ENCODE data around the gene C6orf47. TPM values are rescaled to one million over a fixed set of nuclear protein-coding genes. Genes with fewer than 3 reads are reported as not detected.

Gene C6orf47
- total and polyA plus RNA-seq, 7 donors, result 22.2 to 32.6 (median 25.0) TPM

GRCh38 chr6:31631681-31632278 is 28.8 kb downstream of the C6orf47 start:
- H3K4me3 ChIP-seq, result no peak overlapping the region
- H3K9me3 ChIP-seq, result no peaks in the 10 kb centered on the region
- DNase-seq, result no peak
- peak overlapping the region in 2 of 4 donors; percentile 1 to 26 for H3K27ac ChIP-seq
- no peaks in the 10 kb centered on the region for H3K27me3 ChIP-seq
- intact Hi-C loops (cut with DNase I), result no loop called here
- H3K36me3 ChIP-seq, result peaks cover 67 to 100% (median 94%) of the 10 kb centered on the region in 4 donors
- TF ChIP-seq POLR2A (IDR thresholded peaks at IDR 0.05) (no peak), EP300 (IDR thresholded peaks at IDR 0.05) (no peak), CTCF (IDR thresholded peaks at IDR 0.05) (no peak), POLR2AphosphoS5 (IDR thresholded peaks at IDR 0.05) (no peak)
- no peaks in the 10 kb centered on the region for H3K4me1 ChIP-seq
- WGBS, 2 donors, result 90 to 93% methylated on average over 32 of the region's 32 CpGs

- 89 to 90% methylated on average over 16 of the region's 16 CpGs for WGBS, 2 donors
- H3K36me3 ChIP-seq, result peaks cover 61 to 100% (median 94%) of the 10 kb centered on the region in 4 donors
- intact Hi-C loops (cut with DNase I), result no loop called here
Observed at GRCh38 chr6:31631209-31631608, 29.4 kb downstream of the C6orf47 start.

GRCh38 chr6:31630177-31630934 is 30.2 kb downstream of the C6orf47 start:
- 90 to 95% methylated on average over 25 of the region's 25 CpGs for WGBS, 2 donors
- Histone ChIP-seq H3K27me3 (no peaks in the 10 kb centered on the region), H3K9me3 (no peaks in the 10 kb centered on the region), H3K27ac (no peak overlapping the region), H3K4me3 (no peak overlapping the region), H3K4me1 (no peaks in the 10 kb centered on the region), H3K36me3 (peaks cover 58 to 100% (median 94%) of the 10 kb centered on the region in 4 donors)
- no peak for TF ChIP-seq EP300 (IDR thresholded peaks at IDR 0.05)
- TF ChIP-seq POLR2AphosphoS5 (IDR thresholded peaks at IDR 0.05), result peak in 1 of 4 donors; percentile 10
- no peak for DNase-seq
- intact Hi-C loops (cut with DNase I), result no loop called here

More at GRCh38 chr6:31631209-31631608, 29.4 kb downstream of the C6orf47 start:
- Histone ChIP-seq H3K27ac (no peak overlapping the region), H3K4me1 (no peaks in the 10 kb centered on the region), H3K9me3 (no peaks in the 10 kb centered on the region), H3K27me3 (no peaks in the 10 kb centered on the region), H3K4me3 (no peak overlapping the region)
- TF ChIP-seq CTCF (IDR thresholded peaks at IDR 0.05) (no peak), EP300 (IDR thresholded peaks at IDR 0.05) (no peak), POLR2A (IDR thresholded peaks at IDR 0.05) (no peak), POLR2AphosphoS5 (IDR thresholded peaks at IDR 0.05) (no peak)
- no peak for DNase-seq

- 85 to 93% methylated on average over 7 of the region's 7 CpGs for WGBS, 2 donors
- Histone ChIP-seq H3K4me3 (no peak overlapping the region), H3K27me3 (no peaks in the 10 kb centered on the region), H3K36me3 (peaks cover 57 to 100% (median 94%) of the 10 kb centered on the region in 4 donors), H3K27ac (no peak overlapping the region), H3K9me3 (no peaks in the 10 kb centered on the region), H3K4me1 (no peaks in the 10 kb centered on the region)
- no peak for DNase-seq
- no peak for TF ChIP-seq CTCF (IDR thresholded peaks at IDR 0.05)
- no peak for TF ChIP-seq POLR2A (IDR thresholded peaks at IDR 0.05)
- no peak for TF ChIP-seq POLR2AphosphoS5 (IDR thresholded peaks at IDR 0.05)
- TF ChIP-seq EP300 (IDR thresholded peaks at IDR 0.05), result no peak
- intact Hi-C loops (cut with DNase I), result no loop called here
Observed at GRCh38 chr6:31629014-31629413, 31.6 kb downstream of the C6orf47 start.

GRCh38 chr6:31627690-31628287 is 32.8 kb downstream of the C6orf47 start:
- Histone ChIP-seq H3K4me1 (peaks cover 0 to 3% (median 2%) of the 10 kb centered on the region in 4 donors), H3K27ac (no peak overlapping the region), H3K27me3 (no peaks in the 10 kb centered on the region), H3K36me3 (peaks cover 62 to 96% (median 91%) of the 10 kb centered on the region in 4 donors), H3K9me3 (no peaks in the 10 kb centered on the region), H3K4me3 (no peak overlapping the region)
- no peak for DNase-seq
- intact Hi-C loops (cut with DNase I), result no loop called here
- TF ChIP-seq EP300 (IDR thresholded peaks at IDR 0.05) (no peak), POLR2AphosphoS5 (IDR thresholded peaks at IDR 0.05) (no peak), POLR2A (IDR thresholded peaks at IDR 0.05) (no peak), CTCF (IDR thresholded peaks at IDR 0.05) (no peak)
- WGBS, 2 donors, result 96% methylated on average over 19 of the region's 19 CpGs

Data from sigmoid colon (tissue), 7 donors.